Activated T-cell treated with anti-CD3 and anti-CD28 coated beads, Interleukin-2, amount 50 U/mL, for 24 hours (primary cell): ENCODE results near the gene CCDC3.
"Not testable (repeated sequence)": the region's sequence is repeated elsewhere in the genome, so short reads cannot be mapped to it uniquely, and the experiment has no call there.

Source experiments
- DNase-seq: peaks from one replicate; pipeline ENCODE4 v3.0.0-alpha.2; 2020
- H3K27ac Mint-ChIP-seq: 2 replicates; pipeline ENCODE4 v1.8.0; 2020; ENCODE audit warnings: mild to moderate bottlenecking, mixed read lengths
- H3K27me3 Mint-ChIP-seq: 2 replicates; pipeline ENCODE4 v1.8.0; 2020; ENCODE audit warnings: mixed read lengths
- H3K36me3 Mint-ChIP-seq: 2 replicates; pipeline ENCODE4 v1.8.0; 2020; ENCODE audit warnings: low read depth, mixed read lengths
- H3K4me1 Mint-ChIP-seq: 2 replicates; pipeline ENCODE4 v1.8.0; 2020; ENCODE audit warnings: low read depth, mixed read lengths
- H3K4me3 Mint-ChIP-seq: 2 replicates; pipeline ENCODE4 v1.8.0; 2020; ENCODE audit warnings: mild to moderate bottlenecking, moderate library complexity, mixed read lengths
- H3K9me3 Mint-ChIP-seq: 2 replicates; pipeline ENCODE4 v1.8.0; 2020; ENCODE audit warnings: mixed read lengths

The CCDC3 gene

DNA sequence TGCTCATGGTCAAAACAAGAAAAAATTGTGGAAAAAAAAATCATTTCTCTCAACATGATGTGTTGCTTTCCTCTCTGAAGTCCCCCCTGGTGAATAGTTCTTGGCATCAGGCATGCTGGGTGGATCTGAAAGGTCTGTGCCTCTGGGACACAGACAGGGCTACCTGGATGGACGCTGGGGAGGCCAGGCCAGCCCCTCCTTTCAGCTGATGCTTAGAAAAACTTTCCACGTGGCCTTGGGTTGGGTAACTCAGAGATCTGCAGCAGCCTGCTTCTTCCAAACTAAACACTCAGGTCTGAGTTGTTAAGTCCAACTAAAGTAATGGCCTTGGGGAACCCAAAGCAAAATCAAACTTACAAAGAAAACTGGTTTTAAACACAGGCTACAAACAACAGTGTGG lies 113.0 kb downstream of the CCDC3 start:
- Mint-ChIP-seq H3K27me3 (peaks cover 16% of the 10 kb centered on the region), H3K4me3 (no peak overlapping the region), H3K27ac (no peak overlapping the region), H3K36me3 (no peaks in the 10 kb centered on the region), H3K4me1 (no peaks in the 10 kb centered on the region), H3K9me3 (peaks cover 9% of the 10 kb centered on the region)
- DNase-seq, result no peak

GRCh38 chr10:12887780-12888179 lies 113.7 kb downstream of the CCDC3 start:
- Mint-ChIP-seq H3K9me3 (peaks cover 2% of the 10 kb centered on the region), H3K27ac (no peak overlapping the region), H3K36me3 (no peaks in the 10 kb centered on the region), H3K4me3 (no peak overlapping the region), H3K4me1 (no peaks in the 10 kb centered on the region), H3K27me3 (peaks cover 16% of the 10 kb centered on the region)
- no peak for DNase-seq

DNA sequence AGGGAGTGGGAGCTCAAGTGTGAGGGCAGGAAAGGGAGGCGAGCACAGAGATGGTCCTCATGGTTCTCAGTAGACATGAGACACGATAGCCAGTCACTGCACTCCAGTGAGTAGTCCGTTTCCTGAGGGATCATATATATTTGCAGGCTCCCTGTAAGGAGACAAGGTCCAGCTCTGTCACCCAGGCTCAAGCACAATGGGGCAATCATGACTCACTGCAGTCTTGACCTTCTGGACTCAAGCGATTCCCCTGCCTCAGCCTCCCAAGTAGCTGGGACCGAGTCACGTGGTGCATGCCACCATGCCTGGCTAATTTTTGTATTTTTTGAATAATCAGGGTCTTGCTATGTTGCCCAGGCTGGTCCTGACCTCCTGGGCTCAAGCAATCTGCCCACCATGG lies 116.7 kb downstream of the CCDC3 start:
- Mint-ChIP-seq H3K4me3 (no peak overlapping the region), H3K36me3 (no peaks in the 10 kb centered on the region), H3K4me1 (no peaks in the 10 kb centered on the region), H3K27ac (no peak overlapping the region), H3K9me3 (no peaks in the 10 kb centered on the region), H3K27me3 (peaks cover 26% of the 10 kb centered on the region)
- no peak for DNase-seq

DNA sequence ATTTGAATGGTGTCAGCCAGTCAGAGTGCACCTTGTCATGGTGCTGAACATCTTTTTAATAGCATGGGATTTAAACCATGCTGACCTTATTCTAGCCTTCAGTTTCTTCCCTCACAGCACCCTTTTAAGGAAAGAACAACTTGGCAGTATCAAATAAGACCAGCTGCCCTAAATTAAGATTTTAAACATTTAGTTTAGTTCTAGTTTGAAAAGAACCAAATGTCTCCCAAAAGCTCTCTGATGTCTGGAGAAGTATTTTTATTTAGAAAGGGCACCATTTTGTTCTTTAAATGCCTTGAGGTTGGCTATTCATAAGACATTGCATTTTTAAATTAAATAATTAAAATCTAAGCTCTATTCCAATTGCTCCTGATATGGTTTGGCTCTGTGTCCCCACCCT lies 121.1 kb downstream of the CCDC3 start:
- DNase-seq, result no peak
- Mint-ChIP-seq H3K27me3 (peaks cover 36% of the 10 kb centered on the region), H3K27ac (no peak overlapping the region), H3K4me1 (no peaks in the 10 kb centered on the region), H3K4me3 (no peak overlapping the region), H3K9me3 (no peaks in the 10 kb centered on the region), H3K36me3 (no peaks in the 10 kb centered on the region)

GRCh38 chr10:12877150-12877549 lies 124.4 kb downstream of the CCDC3 start:
- H3K4me1 Mint-ChIP-seq, result no peaks in the 10 kb centered on the region
- H3K4me3 Mint-ChIP-seq, result no peak overlapping the region
- no peaks in the 10 kb centered on the region for H3K9me3 Mint-ChIP-seq
- H3K27me3 Mint-ChIP-seq, result peaks cover 30% of the 10 kb centered on the region
- H3K36me3 Mint-ChIP-seq, result no peaks in the 10 kb centered on the region
- no peak overlapping the region for H3K27ac Mint-ChIP-seq
- no peak for DNase-seq

DNA sequence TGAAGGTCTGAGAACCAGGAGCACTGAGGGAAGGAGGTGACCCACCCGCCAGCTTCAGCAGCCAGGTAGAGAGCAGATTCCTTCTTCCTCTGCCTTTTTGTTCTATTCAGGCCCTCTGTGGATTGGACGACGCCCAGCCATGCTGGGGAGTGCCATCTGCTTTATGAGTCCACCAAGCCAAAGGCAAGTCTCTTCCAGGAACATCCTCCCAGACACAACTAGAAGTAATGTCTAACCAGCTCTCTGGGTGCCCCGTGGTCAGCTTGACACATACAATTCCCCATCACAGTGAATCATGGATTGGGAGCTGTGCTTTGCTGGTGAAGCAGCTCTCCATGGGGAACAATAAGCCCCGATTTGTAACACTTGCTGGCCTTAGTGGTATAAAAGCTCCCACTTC lies 125.2 kb downstream of the CCDC3 start:
- no peak overlapping the region for H3K27ac Mint-ChIP-seq
- peaks cover 25% of the 10 kb centered on the region for H3K27me3 Mint-ChIP-seq
- no peaks in the 10 kb centered on the region for H3K4me1 Mint-ChIP-seq
- no peaks in the 10 kb centered on the region for H3K9me3 Mint-ChIP-seq
- no peaks in the 10 kb centered on the region for H3K36me3 Mint-ChIP-seq
- no peak overlapping the region for H3K4me3 Mint-ChIP-seq
- DNase-seq, result no peak

DNA sequence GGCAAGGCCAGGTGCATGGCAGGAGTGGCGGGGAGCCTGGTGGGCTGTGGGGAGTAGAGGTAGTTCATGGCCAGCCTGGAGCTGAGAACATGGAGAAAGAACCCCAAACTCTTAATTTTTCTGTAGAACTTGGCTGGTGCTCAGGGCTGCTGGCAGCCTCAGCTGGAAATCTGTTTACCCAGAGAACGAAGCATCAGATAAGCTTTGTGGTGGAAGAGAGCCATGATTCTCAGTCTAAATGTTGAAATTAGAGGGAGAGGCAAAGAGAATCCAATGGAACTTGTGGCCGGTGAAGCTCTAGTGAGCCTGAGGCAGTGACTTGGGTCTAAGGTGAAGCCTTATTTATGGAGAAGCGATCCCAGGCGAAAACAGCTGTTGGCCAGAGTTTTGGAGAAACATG lies 126.4 kb downstream of the CCDC3 start:
- Mint-ChIP-seq H3K27ac (no peak overlapping the region), H3K4me3 (no peak overlapping the region), H3K27me3 (peaks cover 25% of the 10 kb centered on the region), H3K36me3 (no peaks in the 10 kb centered on the region), H3K9me3 (no peaks in the 10 kb centered on the region), H3K4me1 (no peaks in the 10 kb centered on the region)
- DNase-seq, result no peak

DNA sequence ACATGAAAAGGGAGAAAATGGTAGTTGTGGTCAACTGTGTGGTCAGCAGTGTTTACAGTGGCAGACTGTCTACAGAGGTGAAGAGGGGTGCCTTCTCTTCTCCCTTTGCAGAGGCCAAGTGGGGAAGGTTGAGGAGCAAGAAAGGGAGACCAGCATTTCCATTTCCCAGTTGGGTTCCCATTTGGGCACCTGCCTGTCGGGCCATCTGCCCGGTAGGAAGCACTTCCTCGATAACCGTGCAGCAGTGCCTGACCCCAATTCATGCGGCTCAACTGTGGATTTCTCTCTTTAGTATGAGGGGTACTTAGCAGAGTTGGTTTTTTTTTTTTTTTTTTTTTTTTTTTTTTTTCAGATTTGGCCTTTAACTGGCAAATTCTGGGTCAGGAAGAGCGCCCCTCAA lies 127.0 kb downstream of the CCDC3 start:
- Mint-ChIP-seq H3K27ac (no peak overlapping the region), H3K4me1 (no peaks in the 10 kb centered on the region), H3K4me3 (no peak overlapping the region), H3K27me3 (peaks cover 21% of the 10 kb centered on the region), H3K36me3 (no peaks in the 10 kb centered on the region), H3K9me3 (no peaks in the 10 kb centered on the region)
- DNase-seq, result no peak

DNA sequence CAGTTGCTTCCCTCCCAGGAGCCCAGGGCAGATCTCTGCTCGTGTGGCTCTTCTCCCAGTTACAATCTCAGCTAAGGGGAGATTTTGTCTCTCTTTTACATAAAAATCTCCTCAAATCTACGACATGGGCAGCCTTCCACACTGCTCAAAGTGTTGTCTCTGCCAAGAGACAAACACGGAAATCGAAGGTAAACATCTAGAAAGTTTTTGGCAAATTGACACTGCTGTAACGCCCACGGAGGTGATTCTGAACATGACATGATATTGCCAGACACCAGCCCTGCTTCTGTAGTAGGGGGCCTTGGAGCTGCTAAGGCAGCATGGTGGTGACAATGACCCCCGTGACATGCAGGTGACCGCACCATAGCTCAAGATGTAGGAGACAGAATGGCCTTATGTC lies 128.3 kb downstream of the CCDC3 start:
- DNase-seq, result no peak
- no peak overlapping the region for H3K27ac Mint-ChIP-seq
- H3K4me3 Mint-ChIP-seq, result no peak overlapping the region
- no peaks in the 10 kb centered on the region for H3K9me3 Mint-ChIP-seq
- no peaks in the 10 kb centered on the region for H3K36me3 Mint-ChIP-seq
- no peaks in the 10 kb centered on the region for H3K4me1 Mint-ChIP-seq
- peaks cover 21% of the 10 kb centered on the region for H3K27me3 Mint-ChIP-seq

DNA sequence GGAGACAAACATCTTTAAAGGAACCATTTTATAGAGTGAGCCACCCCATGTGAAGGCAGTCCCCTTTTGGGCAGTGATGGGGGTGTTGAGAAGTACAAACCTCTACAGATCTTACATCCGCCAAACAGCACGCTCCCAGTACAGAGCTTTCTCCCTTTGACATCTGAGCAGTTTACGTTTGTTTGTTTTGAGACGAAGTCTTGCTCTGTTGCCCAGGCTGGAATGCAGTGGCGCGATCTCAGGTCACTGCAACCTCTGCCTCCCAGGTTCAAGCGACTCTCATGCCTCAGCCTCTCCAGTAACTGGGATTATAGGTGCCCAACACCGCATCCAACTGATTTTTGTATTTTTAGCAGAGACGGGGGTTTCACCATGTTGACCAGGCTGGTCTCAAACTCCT lies 128.9 kb downstream of the CCDC3 start:
- Mint-ChIP-seq H3K4me1 (no peaks in the 10 kb centered on the region), H3K27me3 (peaks cover 17% of the 10 kb centered on the region)

DNA sequence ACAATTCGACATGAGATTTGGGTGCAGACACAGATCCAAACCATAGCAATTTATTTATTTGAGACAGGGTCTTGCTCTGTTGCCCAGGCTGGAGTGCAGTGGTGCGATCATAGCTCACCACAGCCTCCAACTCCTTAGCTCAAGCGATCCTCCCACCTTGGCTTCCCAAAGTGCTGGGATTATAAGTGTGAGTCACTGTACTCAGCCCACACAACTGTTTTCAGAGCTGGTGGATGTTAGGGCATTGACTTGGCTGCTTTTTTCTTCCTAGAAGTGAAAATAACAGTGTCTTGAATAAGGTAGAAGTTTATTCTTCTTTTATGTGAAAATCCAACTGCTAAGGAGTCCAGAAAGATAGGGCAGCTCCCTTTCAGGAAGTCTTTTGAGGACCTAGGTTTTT lies 132.1 kb downstream of the CCDC3 start:
- H3K27ac Mint-ChIP-seq, result no peak overlapping the region
- H3K36me3 Mint-ChIP-seq, result no peaks in the 10 kb centered on the region
- H3K9me3 Mint-ChIP-seq, result no peaks in the 10 kb centered on the region
- peaks cover 8% of the 10 kb centered on the region for H3K27me3 Mint-ChIP-seq
- no peak for DNase-seq
- no peaks in the 10 kb centered on the region for H3K4me1 Mint-ChIP-seq
- H3K4me3 Mint-ChIP-seq, result no peak overlapping the region

More for the DNA sequence above, 128.9 kb downstream of the CCDC3 start:
- Mint-ChIP-seq H3K9me3 (no peaks in the 10 kb centered on the region), H3K27ac (no peak overlapping the region), H3K36me3 (no peaks in the 10 kb centered on the region), H3K4me3 (no peak overlapping the region)
- no peak for DNase-seq

GRCh38 chr10:12868229-12868628 lies 133.3 kb downstream of the CCDC3 start:
- Mint-ChIP-seq H3K27me3 (peaks cover 5% of the 10 kb centered on the region), H3K36me3 (no peaks in the 10 kb centered on the region), H3K4me3 (no peak overlapping the region), H3K4me1 (no peaks in the 10 kb centered on the region), H3K9me3 (no peaks in the 10 kb centered on the region), H3K27ac (no peak overlapping the region)
- no peak for DNase-seq

GRCh38 chr10:12865515-12865914 lies 136.0 kb downstream of the CCDC3 start:
- not testable (repeated sequence) for H3K27me3 Mint-ChIP-seq, H3K36me3 Mint-ChIP-seq

DNA sequence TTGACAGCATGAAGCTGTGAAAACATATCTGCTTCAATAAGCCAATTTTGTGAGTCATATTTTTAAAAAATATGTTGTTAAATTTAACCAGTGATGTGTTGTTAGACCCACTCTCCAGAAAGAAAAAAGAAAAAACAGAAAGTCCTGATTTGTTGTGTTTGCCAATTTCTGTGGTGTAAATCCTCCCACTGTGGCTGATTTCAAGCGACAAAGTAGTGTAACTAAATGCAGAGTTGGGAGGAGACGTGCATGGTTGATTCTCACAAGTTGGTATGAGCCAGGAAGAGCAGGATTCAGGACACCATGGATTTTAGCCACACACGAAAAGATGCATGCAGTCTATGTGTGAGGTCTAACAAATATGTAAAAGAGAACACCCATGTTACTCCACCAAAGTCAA lies 139.1 kb downstream of the CCDC3 start:
- no peaks in the 10 kb centered on the region for H3K9me3 Mint-ChIP-seq
- no peaks in the 10 kb centered on the region for H3K36me3 Mint-ChIP-seq
- H3K27ac Mint-ChIP-seq, result no peak overlapping the region
- H3K27me3 Mint-ChIP-seq, result peaks cover 9% of the 10 kb centered on the region
- H3K4me3 Mint-ChIP-seq, result no peak overlapping the region
- H3K4me1 Mint-ChIP-seq, result no peaks in the 10 kb centered on the region
- DNase-seq, result no peak

More at GRCh38 chr10:12865515-12865914, 136.0 kb downstream of the CCDC3 start:
- not testable (repeated sequence) for H3K27ac Mint-ChIP-seq, H3K9me3 Mint-ChIP-seq, DNase-seq, H3K4me3 Mint-ChIP-seq, H3K4me1 Mint-ChIP-seq

DNA sequence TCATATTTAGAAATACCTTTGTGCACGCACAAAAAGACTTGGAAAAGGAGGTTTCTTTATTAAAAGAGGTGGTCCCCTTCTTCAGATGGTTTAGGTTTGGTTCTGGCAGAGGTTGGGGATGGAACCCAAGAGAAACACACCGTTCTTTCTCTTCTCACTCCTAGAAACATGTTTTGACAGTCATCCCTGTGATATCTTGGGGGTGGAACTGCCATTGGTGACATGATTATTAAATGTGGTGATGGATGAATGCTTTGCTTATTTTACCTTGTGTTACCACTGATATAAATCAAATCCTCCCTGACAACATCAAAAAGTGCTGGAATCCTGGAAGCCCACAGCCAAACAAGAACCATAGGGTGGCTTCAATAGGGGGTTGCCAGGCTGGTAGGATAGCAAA lies 146.5 kb downstream of the CCDC3 start:
- H3K4me3 Mint-ChIP-seq, result no peak overlapping the region
- peaks cover 37% of the 10 kb centered on the region for H3K27me3 Mint-ChIP-seq
- no peaks in the 10 kb centered on the region for H3K36me3 Mint-ChIP-seq
- no peaks in the 10 kb centered on the region for H3K4me1 Mint-ChIP-seq
- DNase-seq, result no peak
- H3K9me3 Mint-ChIP-seq, result no peaks in the 10 kb centered on the region
- H3K27ac Mint-ChIP-seq, result no peak overlapping the region

- H3K9me3 Mint-ChIP-seq, result no peaks in the 10 kb centered on the region
- no peak overlapping the region for H3K27ac Mint-ChIP-seq
- peaks cover 49% of the 10 kb centered on the region for H3K27me3 Mint-ChIP-seq
- no peak for DNase-seq
- H3K4me1 Mint-ChIP-seq, result peaks cover 4% of the 10 kb centered on the region
- H3K4me3 Mint-ChIP-seq, result no peak overlapping the region
- H3K36me3 Mint-ChIP-seq, result no peaks in the 10 kb centered on the region
These were observed 148.8 kb downstream of the CCDC3 start for GRCh38 chr10:12852687-12853086.
